ENCODE results near the gene CMPK1.
"Not testable (repeated sequence)": the region's sequence is repeated elsewhere in the genome, so short reads cannot be mapped to it uniquely, and the experiment has no call there.

Gene CMPK1

GRCh38 chr1:47333578-47333921, at the start of gene CMPK1:
TSS of gene CMPK1 (plus strand) at chr1:47333790. CDS start at chr1:47333946, 156 bp downstream.
- DNase-seq, result peak; percentile 88

GRCh38 chr1:47288116-47288515, 45.5 kb upstream of the CMPK1 start:
- DNase-seq, result not testable (repeated sequence)

GRCh38 chr1:47294863-47295262, 38.7 kb upstream of the CMPK1 start:
- not testable (repeated sequence) for DNase-seq

GRCh38 chr1:47295579-47295978, 38.0 kb upstream of the CMPK1 start:
- no peak for DNase-seq

GRCh38 chr1:47298025-47298699, 35.4 kb upstream of the CMPK1 start:
- no peak for DNase-seq

- no peak for DNase-seq
Observed at GRCh38 chr1:47302472-47302871, 31.1 kb upstream of the CMPK1 start.

GRCh38 chr1:47309427-47309826, 24.2 kb upstream of the CMPK1 start:
- DNase-seq, result no peak

- peak; percentile 99 for DNase-seq
Observed at GRCh38 chr1:47313915-47314664, 19.5 kb upstream of the CMPK1 start, which contains the start of gene STIL. TSS of gene STIL (minus strand) at chr1:47314147. CDS start at chr1:47310319, 3,828 bp downstream.

GRCh38 chr1:47317841-47318240, 15.7 kb upstream of the CMPK1 start:
- no peak for DNase-seq

- DNase-seq, result not testable (repeated sequence)
Observed at GRCh38 chr1:47319968-47320367, 13.6 kb upstream of the CMPK1 start.

GRCh38 chr1:47323599-47324031, 10.0 kb upstream of the CMPK1 start:
- DNase-seq, result no peak

GRCh38 chr1:47324682-47325081, 8.9 kb upstream of the CMPK1 start:
- no peak for DNase-seq

- no peak for DNase-seq
Observed at GRCh38 chr1:47325528-47325927, 8.1 kb upstream of the CMPK1 start.

GRCh38 chr1:47326271-47326670, 7.3 kb upstream of the CMPK1 start:
- no peak for DNase-seq

- no peak for DNase-seq
Observed at GRCh38 chr1:47328992-47329391, 4.6 kb upstream of the CMPK1 start.

- DNase-seq, result no peak
Observed at GRCh38 chr1:47330212-47330611, 3.4 kb upstream of the CMPK1 start.

GRCh38 chr1:47331875-47332274, 1.7 kb upstream of the CMPK1 start:
- DNase-seq, result no peak

- no peak for DNase-seq
Observed at GRCh38 chr1:47332779-47333577, 612 bp upstream of the CMPK1 start.

GRCh38 chr1:47333922-47334764, 553 bp downstream of the CMPK1 start:
- DNase-seq, result peak; percentile 48

GRCh38 chr1:47334765-47335435, 1.3 kb downstream of the CMPK1 start:
- no peak for DNase-seq

GRCh38 chr1:47337350-47337749, 3.8 kb downstream of the CMPK1 start:
- DNase-seq, result no peak
